ENCODE data around the gene CHD5.

Gene CHD5

GRCh38 chr1:6111571-6111970 lies 68.5 kb downstream of the CHD5 start:
- no peak for DNase-seq (ENCODE audit: low read depth)

- no peak for DNase-seq (ENCODE audit: low read depth)
Observed at GRCh38 chr1:6110326-6110725, 69.8 kb downstream of the CHD5 start.

DNA sequence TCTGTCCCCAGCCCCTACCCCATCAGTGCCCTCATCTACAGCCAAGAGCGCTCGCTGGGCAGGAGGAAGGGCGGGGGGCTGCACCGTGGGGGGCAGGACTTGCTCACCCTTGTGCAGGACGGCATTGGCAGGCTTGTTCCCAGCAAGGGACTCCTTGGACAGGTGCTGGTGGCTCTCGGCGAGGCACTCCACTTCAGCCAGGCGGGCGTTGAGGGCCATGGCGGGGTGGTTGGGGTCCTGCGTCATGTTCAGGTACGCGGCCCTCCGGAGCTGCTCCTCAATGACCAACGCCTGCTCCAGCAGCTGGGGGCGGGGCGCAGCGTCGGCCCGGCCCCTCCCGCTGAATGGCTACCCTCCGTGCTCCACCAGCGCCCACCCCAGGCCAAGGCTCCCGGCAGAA lies 70.4 kb downstream of the CHD5 start:
- no peak for DNase-seq (ENCODE audit: low read depth)

DNA sequence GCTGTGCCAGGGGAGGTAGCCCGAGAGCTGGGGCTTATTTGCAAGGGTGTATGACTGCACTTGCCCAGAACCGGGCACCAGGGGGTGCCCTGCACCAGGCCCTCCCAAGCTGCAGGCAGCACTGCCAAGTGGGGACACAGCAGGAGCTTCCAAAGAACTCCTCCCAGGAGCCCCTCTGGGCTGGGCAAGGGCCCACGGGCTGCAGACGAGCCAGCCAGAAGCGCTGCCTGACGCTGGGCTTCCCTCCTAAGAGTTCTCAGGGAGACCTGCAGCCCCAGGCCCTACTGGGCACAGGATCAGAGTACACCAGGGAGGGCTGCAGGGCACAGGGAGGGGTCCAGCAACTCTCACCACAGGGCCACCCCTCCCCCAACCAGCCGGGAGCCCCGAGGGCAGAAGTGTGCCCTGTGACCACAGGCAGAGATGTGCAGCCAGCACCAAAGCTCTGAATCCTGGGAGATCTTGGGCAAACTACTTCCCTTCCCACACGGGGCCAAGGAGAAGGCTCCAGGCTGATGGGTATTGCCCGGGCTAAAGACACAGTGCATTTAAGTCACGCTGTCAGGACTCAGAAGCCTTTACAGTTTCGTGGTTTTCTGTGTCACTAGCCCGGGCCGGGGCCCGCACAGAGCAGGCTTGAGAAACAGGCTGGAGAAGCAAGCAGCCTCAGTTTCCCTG lies 71.0 kb downstream of the CHD5 start:
- peak; percentile 55 for DNase-seq (ENCODE audit: low read depth)

GRCh38 chr1:6108476-6108875 lies 71.6 kb downstream of the CHD5 start:
- no peak for DNase-seq (ENCODE audit: low read depth)

GRCh38 chr1:6107409-6108356 lies 72.4 kb downstream of the CHD5 start:
- no peak for DNase-seq (ENCODE audit: low read depth)

DNA sequence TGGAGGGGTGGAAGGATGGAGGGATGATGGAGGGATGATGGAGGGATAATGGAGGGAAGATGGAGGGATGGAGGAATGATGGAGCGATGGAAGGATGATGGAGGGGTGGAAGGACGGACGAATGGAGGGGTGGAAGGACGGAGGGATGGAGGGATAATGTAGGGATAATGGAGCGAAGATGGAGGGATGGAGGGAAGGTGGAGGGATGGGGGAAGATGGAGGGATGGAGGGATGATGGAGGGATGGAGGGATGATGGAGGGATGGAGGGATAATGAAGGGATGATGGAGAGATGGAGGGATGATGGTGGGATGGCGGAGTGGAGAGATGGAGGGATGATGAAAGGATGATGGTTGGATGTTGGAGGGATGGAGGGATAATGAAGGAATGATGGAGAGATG lies 73.1 kb downstream of the CHD5 start:
- no peak for DNase-seq (ENCODE audit: low read depth)

DNA sequence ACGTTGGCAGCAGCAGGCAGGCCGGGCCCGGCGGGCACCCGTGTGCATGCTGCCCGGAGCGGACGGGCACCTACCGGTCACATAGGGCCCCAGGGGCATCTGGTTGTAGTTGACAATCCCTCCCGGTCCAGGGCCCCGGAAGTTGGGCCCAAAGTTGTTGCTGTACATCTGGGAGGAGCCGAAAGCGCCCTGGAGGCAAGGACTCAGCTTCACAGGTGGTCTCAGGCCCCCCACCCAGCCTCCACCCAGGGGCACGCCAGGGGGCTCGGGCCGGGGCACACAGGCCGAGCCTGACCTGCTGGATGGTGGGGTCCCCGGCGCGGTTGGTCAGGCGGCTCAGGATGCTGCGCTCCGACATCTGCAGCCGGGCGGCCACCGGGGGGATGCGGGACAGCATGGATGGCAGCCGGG lies 73.8 kb downstream of the CHD5 start:
- DNase-seq (ENCODE audit: low read depth): no peak

- no peak for DNase-seq (ENCODE audit: low read depth)
Observed at GRCh38 chr1:6105763-6106162, 74.4 kb downstream of the CHD5 start.

DNA sequence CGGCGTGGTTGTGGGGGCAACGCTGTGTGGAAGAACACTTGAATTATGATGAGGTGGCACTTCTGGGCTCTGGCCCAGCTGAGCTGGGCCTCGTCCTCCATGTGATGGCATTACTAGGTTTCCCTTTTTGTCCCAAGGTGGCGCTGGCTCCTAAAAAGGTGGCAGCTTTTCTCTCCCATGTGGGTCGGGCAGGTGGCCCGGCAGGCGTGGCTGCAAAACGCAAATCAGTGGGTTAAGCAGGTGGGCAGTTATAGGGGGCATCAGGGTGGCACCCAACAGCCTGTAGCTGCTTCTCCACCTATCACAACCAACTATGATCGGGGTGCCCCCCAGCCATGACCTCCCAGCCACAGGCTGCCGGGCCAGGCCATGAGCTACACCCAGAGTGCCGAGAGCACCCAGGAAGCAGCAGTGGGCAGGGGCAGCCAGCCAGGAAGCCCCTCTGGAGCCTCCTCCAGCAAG lies 74.9 kb downstream of the CHD5 start:
- DNase-seq (ENCODE audit: low read depth): no peak

DNA sequence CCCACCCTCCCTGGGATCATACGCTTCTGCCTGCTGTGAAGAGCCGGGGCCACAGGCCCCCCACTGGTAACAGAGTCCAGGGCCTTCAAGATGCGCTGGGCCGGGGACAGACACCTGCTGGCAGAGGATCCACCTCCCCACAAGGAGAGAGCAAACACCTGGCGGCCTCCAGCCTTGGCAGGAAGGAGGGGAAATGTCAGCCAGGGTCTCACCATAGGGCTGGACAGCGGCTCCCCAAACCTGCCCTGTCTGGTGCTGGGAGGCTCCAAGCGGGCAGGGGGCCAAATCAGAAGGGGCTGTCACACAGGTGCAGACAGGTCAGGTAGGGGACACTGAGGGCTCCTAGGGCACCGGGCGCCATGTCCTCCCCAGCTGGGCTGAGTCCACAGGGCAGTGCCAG lies 75.5 kb downstream of the CHD5 start:
- no peak for DNase-seq (ENCODE audit: low read depth)

DNA sequence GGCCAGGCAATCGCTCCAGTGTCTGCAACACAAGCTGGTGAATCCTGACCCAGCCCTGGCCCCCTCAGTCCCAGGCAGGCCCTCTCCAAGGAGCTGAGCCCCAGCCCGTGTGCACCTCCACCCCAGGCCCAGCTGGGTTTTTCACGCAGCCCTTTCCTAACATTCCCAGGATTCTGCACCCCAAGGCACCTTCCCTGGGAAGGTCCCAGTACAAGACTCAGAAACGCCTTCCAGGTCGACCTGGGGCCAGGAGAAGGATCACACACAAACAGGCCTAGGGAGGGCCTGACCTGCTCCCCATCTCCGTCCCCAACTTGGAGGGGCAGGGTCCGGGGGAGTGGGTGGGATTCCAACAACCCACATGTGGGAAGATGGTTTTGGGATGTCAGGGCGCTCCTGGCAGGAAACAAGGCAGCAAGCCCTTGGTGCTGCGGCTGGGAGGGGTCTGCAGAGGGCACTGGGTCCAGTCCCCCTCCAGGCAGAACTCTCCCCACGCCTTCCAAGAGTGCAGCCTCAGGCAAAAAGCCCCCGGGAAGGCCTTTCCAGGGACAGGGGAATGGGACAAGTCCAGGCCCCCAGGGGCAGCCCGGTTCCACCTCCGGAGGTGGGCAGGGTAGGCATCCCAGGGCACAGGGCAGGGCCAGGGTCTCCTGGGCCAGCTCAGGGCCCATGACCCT lies 76.1 kb downstream of the CHD5 start:
- no peak for DNase-seq (ENCODE audit: low read depth)

DNA sequence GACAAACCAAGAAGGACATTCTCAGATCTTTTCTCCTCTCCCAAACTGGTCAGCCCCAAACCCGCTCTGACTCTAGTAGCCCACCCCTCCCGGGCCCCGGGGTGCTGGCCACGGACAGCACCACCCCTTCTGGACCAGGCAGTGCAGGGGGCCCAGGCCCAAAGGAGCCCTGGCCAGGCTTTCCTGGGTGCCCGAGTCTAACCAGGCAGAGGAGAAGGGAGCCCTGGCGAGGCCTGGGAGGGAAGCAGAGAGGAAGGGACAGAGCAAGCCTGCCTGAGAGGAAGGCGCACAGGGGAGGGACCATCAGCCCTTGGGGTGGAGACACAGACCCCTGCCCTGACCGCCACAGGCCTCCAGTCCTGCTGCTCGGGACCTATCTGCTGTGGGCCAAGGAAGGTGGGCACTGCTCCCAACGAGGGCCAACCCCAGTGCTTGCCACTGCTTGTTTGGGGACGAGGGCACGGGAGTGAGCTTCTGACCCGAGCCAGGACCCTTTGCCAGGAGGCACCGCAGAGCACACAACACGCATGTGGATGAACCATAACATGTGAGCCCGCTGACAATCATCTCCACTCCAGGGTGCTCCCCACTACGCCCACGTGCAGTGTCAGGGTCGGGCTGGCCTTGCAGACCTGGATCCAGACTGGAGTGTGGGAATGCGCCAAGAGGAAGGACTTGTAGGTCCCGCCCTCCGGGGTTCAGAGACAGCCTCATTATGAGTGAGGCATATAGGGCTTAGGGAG lies 76.8 kb downstream of the CHD5 start:
- no peak for DNase-seq (ENCODE audit: low read depth)

- no peak for DNase-seq (ENCODE audit: low read depth)
Observed at GRCh38 chr1:6102532-6102845, 77.6 kb downstream of the CHD5 start.

- DNase-seq (ENCODE audit: low read depth): no peak
Observed at GRCh38 chr1:6101826-6102531, 78.1 kb downstream of the CHD5 start.

GRCh38 chr1:6100861-6101783 lies 79.0 kb downstream of the CHD5 start:
- no peak for DNase-seq (ENCODE audit: low read depth)

- DNase-seq (ENCODE audit: low read depth): no peak
Observed at GRCh38 chr1:6099787-6100765, 80.0 kb downstream of the CHD5 start.

GRCh38 chr1:6099297-6099696 lies 80.8 kb downstream of the CHD5 start:
- no peak for DNase-seq (ENCODE audit: low read depth)
